SW480 (cell line): ENCODE results near the gene C15orf62.

Experiments used
- DNase-seq: peaks from one replicate; pipeline ENCODE4 v3.0.0-alpha.2; 2016; ENCODE audit warnings: low spot score

C15orf62 gene

GRCh38 chr15:40782609-40783227 is 12.9 kb downstream of the C15orf62 start:
- peak; percentile 69 for DNase-seq

- no peak for DNase-seq
Observed at GRCh38 chr15:40785164-40785563, 15.4 kb downstream of the C15orf62 start.

GRCh38 chr15:40785814-40786213 is 16.0 kb downstream of the C15orf62 start:
- DNase-seq = no peak

- peak; percentile 86 for DNase-seq
Observed at GRCh38 chr15:40787344-40787841, 17.6 kb downstream of the C15orf62 start.

- no peak for DNase-seq
Observed at GRCh38 chr15:40787991-40788390, 18.2 kb downstream of the C15orf62 start.

GRCh38 chr15:40789119-40789518 is 19.3 kb downstream of the C15orf62 start:
- DNase-seq = no peak

- DNase-seq = no peak
Observed at GRCh38 chr15:40789999-40790398, 20.2 kb downstream of the C15orf62 start.

GRCh38 chr15:40790718-40791117 is 20.9 kb downstream of the C15orf62 start:
- DNase-seq = no peak

- DNase-seq = no peak
Observed at GRCh38 chr15:40792394-40792793, 22.6 kb downstream of the C15orf62 start.

- DNase-seq = no peak
Observed at GRCh38 chr15:40793216-40793989, 23.6 kb downstream of the C15orf62 start.

GRCh38 chr15:40796041-40796440 is 26.3 kb downstream of the C15orf62 start:
- DNase-seq = no peak

- no peak for DNase-seq
Observed at GRCh38 chr15:40796512-40796911, 26.7 kb downstream of the C15orf62 start.

GRCh38 chr15:40799523-40799922 is 29.7 kb downstream of the C15orf62 start:
- DNase-seq = no peak

GRCh38 chr15:40803076-40803475 is 33.3 kb downstream of the C15orf62 start:
- DNase-seq = no peak

GRCh38 chr15:40803688-40804087 is 33.9 kb downstream of the C15orf62 start:
- no peak for DNase-seq

GRCh38 chr15:40806672-40807027 is 36.9 kb downstream of the C15orf62 start:
- DNase-seq = no peak

GRCh38 chr15:40807028-40807887 is 37.5 kb downstream of the C15orf62 start, which contains the start of the genes DNAJC17 and ZFYVE19:
Gene DNAJC17 (minus strand): TSS chr15:40807473. CDS start chr15:40807446, 27 bp downstream.
Gene ZFYVE19 (plus strand): TSS chr15:40807089. CDS start chr15:40807590, 501 bp downstream.
- DNase-seq = peak; percentile 95

- DNase-seq = no peak
Observed at GRCh38 chr15:40807888-40808461, 38.2 kb downstream of the C15orf62 start.

- DNase-seq = no peak
Observed at GRCh38 chr15:40808861-40809450, 39.2 kb downstream of the C15orf62 start.

- DNase-seq = no peak
Observed at GRCh38 chr15:40812721-40813425, 43.1 kb downstream of the C15orf62 start.
